GM12864 (cell line): Measurements from ENCODE around the gene TMEM123.

Source experiments
- DNase-seq: peaks from one replicate; pipeline ENCODE4 v3.0.0-alpha.2; 2011; ENCODE audit warnings: low read depth
- H3K4me3 ChIP-seq: 2 replicates; pipeline ENCODE4 v1.5.1; 2011; ENCODE audit warnings: mild to moderate bottlenecking, low read depth, low read length, control low read depth
- CTCF ChIP-seq: IDR thresholded peaks from 2 replicates; pipeline ENCODE4 v1.5.1; 2011; ENCODE audit warnings: low read depth, mild to moderate bottlenecking, moderate library complexity, low read length, control low read depth, inconsistent platforms; ENCODE audit errors: missing control alignments

TMEM123 gene

GRCh38 chr11:102452461-102453301 is at the start of gene TMEM123:
Gene TMEM123 (minus strand): TSS chr11:102452765. CDS start chr11:102452623, 142 bp downstream.
- H3K4me3 ChIP-seq: peak within 1 kb of the TSS; percentile 84
- no peak for DNase-seq
- peak; percentile 3 for TF ChIP-seq CTCF

GRCh38 chr11:102500829-102501228 is 48.3 kb upstream of the TMEM123 start:
- TF ChIP-seq CTCF: no peak
- no peak for DNase-seq
- H3K4me3 ChIP-seq: no peak overlapping the region

GRCh38 chr11:102499931-102500330 is 47.4 kb upstream of the TMEM123 start:
- no peak for DNase-seq
- no peak overlapping the region for H3K4me3 ChIP-seq
- TF ChIP-seq CTCF: no peak

GRCh38 chr11:102499151-102499550 is 46.6 kb upstream of the TMEM123 start:
- H3K4me3 ChIP-seq: no peak overlapping the region
- no peak for TF ChIP-seq CTCF
- DNase-seq: no peak

- no peak for TF ChIP-seq CTCF
- no peak overlapping the region for H3K4me3 ChIP-seq
- no peak for DNase-seq
Measured at GRCh38 chr11:102497061-102497460, 44.5 kb upstream of the TMEM123 start.

- peak; percentile 59 for TF ChIP-seq CTCF
- peak; percentile 55 for DNase-seq
- H3K4me3 ChIP-seq: no peak overlapping the region
Measured at GRCh38 chr11:102495161-102496042, 42.8 kb upstream of the TMEM123 start.
